ENCODE results near the gene PKN2. TPM values are rescaled to one million over a fixed set of nuclear protein-coding genes. Genes with fewer than 3 reads are reported as not detected.

The PKN2 gene
- 10 to 100 TPM; 32.4 to 43.6 (median 35.7) TPM for total RNA-seq (2021; fragmentation: NEBNext Ultra II Directional; extraction: Animal tissue kit (Norgen Biotek cat#: 25700))
- long read RNA-seq, full-length matches to known transcripts, result 6 of 24 reads
- long read RNA-seq, partial matches to known transcripts, result 10 of 24 reads
- long read RNA-seq, other reads (novel, unspliced or antisense), result 8 of 24 reads

GRCh38 chr1:88683541-88684481, at the start of gene PKN2:
Gene PKN2 (plus strand): TSS chr1:88684273. CDS start chr1:88684581, 308 bp downstream.
- H3K36me3 Mint-ChIP-seq (ENCODE audit: low read depth), result no peaks in the 10 kb centered on the region
- TF ChIP-seq CTCF (IDR thresholded peaks at IDR 0.05), result peak; percentile 49
- no peaks in the 10 kb centered on the region; the same call in 1 of the 2 replicates for H3K27me3 Mint-ChIP-seq (ENCODE audit: insufficient read depth)
- H3K4me1 Mint-ChIP-seq (ENCODE audit: low read depth), result peaks cover 47% of the 10 kb centered on the region
- peak within 1 kb of the TSS; percentile 98 for H3K27ac Mint-ChIP-seq
- DNase-seq, result peak; percentile 98
- H3K9me3 Mint-ChIP-seq, result no peaks in the 10 kb centered on the region
- peak within 1 kb of the TSS; percentile 94 for H3K4me3 Mint-ChIP-seq

GRCh38 chr1:88634538-88634937, 49.5 kb upstream of the PKN2 start:
- Mint-ChIP-seq H3K9me3 (peaks cover 12% of the 10 kb centered on the region; the same call in 1 of the 2 replicates), H3K27me3 (ENCODE audit: insufficient read depth) (peaks cover 3% of the 10 kb centered on the region; the same call in 1 of the 2 replicates), H3K36me3 (ENCODE audit: low read depth) (no peaks in the 10 kb centered on the region), H3K27ac (no peak overlapping the region), H3K4me3 (no peak overlapping the region), H3K4me1 (ENCODE audit: low read depth) (no peaks in the 10 kb centered on the region)
- no peak for TF ChIP-seq CTCF (IDR thresholded peaks at IDR 0.05)
- no peak for DNase-seq

- DNase-seq, result no peak
- Mint-ChIP-seq H3K27ac (no peak overlapping the region), H3K9me3 (peaks cover 3% of the 10 kb centered on the region; the same call in 1 of the 2 replicates), H3K36me3 (ENCODE audit: low read depth) (no peaks in the 10 kb centered on the region), H3K4me1 (ENCODE audit: low read depth) (no peaks in the 10 kb centered on the region), H3K4me3 (no peak overlapping the region), H3K27me3 (ENCODE audit: insufficient read depth) (peaks cover 2% of the 10 kb centered on the region)
- no peak for TF ChIP-seq CTCF (IDR thresholded peaks at IDR 0.05)
Measured at GRCh38 chr1:88640060-88640459, 44.0 kb upstream of the PKN2 start.

GRCh38 chr1:88645886-88646285, 38.2 kb upstream of the PKN2 start:
- Mint-ChIP-seq H3K27ac (no peak overlapping the region), H3K9me3 (no peaks in the 10 kb centered on the region), H3K4me1 (ENCODE audit: low read depth) (peaks cover 8% of the 10 kb centered on the region), H3K4me3 (no peak overlapping the region), H3K36me3 (ENCODE audit: low read depth) (no peaks in the 10 kb centered on the region), H3K27me3 (ENCODE audit: insufficient read depth) (no peaks in the 10 kb centered on the region; the same call in 1 of the 2 replicates)
- no peak for TF ChIP-seq CTCF (IDR thresholded peaks at IDR 0.05)
- DNase-seq, result no peak

- no peaks in the 10 kb centered on the region; the same call in 1 of the 2 replicates for H3K27me3 Mint-ChIP-seq (ENCODE audit: insufficient read depth)
Measured at GRCh38 chr1:88646476-88647248, 37.4 kb upstream of the PKN2 start.

More at GRCh38 chr1:88646476-88647248, 37.4 kb upstream of the PKN2 start:
- H3K27ac Mint-ChIP-seq, result no peak overlapping the region
- no peak for DNase-seq
- H3K9me3 Mint-ChIP-seq, result no peaks in the 10 kb centered on the region
- no peak overlapping the region for H3K4me3 Mint-ChIP-seq
- no peak for TF ChIP-seq CTCF (IDR thresholded peaks at IDR 0.05)
- peaks cover 10% of the 10 kb centered on the region for H3K4me1 Mint-ChIP-seq (ENCODE audit: low read depth)
- no peaks in the 10 kb centered on the region for H3K36me3 Mint-ChIP-seq (ENCODE audit: low read depth)

Measured in HFFc6 (cell line).